Stimulated activated CD4-positive, alpha-beta T cell treated with anti-CD3 and anti-CD28 coated beads, TNF-alpha, amount 100 ng/mL, for 48 hours (primary cell): ENCODE data around the gene OPN3.

Experiments
- DNase-seq, 3 donors: peaks; one replicate each; pipeline ENCODE4 v3.0.0-alpha.2; 2020; ENCODE audit warnings: low read depth in 3 of 3

OPN3 gene

DNA sequence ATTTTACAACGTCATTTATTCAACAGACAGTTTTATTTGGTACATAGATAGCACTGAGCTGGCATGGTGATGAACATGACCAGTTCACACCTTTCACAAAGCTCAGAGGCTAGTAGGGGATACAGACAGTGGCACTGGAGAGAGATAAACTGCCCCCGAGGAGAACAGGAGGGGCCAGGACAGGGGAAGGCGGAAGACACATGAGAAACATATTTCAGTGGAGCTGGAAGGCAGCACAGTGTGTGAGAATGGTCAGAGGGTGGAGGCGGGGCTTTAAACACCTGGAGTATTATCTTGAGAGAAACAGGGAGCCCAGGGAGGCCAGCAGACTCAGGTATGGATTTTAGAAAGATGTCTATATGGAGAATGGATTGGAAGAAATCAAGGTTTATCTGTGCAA, 49.5 kb downstream of the OPN3 start:
- no peak for DNase-seq

DNA sequence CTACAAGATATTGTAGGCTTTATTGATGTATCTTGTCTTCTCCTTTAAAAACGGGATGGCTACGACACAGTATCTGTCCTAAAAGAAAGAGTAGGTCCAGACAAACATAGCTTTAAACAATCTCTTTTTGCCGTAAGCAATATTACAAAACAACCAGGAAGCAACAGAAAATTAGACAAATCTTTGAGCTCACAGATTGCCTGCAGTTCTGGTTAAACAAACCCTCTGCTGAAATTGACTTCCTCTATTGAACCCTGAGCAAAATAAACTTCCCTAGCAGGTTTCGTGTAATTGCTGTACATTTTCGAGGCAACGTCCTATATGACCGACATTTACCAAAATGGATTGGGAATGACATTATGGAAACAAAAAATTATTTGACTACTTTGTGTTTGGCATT, 50.6 kb downstream of the OPN3 start:
- no peak for DNase-seq

DNA sequence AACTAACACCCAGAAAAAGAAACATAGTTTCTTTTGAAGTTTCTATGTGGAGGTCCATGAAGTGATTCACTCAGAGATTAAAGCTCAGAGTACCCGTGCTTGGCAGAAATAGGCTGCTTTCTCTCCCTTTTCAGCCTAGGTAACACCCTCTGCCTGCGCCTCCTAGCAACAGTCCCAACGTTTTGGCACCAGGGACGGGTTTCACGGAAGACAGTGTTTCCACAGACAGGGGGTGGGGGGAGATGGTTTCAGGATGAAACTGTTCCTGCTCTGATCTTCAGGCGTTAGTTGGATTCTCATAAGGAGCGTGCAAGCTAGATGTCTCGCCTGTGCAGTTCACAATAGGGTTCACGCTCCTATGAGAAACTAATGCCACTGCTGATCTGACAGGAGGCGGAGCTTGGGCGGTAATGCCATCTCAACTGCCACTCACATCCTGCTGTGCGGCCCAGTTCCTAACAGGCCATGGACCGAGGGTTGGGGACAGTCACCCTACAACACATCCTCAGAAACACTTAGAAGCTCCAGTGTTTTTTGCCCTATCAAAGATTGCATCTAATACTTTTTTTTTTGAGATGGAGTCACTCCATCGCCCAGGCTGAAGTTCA, 53.2 kb downstream of the OPN3 start:
- DNase-seq, result no peak

DNA sequence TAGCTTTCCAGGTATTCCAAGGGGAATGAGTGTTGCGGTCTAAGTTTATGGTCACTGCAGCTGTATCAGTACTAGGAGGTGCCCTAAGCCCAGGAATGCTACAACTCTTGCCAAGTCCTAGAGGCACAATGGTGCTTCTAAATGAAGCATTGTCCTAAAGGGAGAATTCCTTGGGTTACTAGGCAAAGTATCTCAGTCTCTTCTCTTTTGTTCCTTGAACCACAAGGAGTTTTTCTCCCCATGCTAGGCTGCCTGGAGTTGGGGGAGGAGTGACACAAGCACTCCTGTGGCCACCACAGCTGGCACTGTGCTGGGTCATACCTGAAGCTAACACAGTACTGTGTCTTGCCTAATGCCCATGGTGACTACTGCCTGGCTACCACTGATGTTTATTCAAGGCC, 57.2 kb downstream of the OPN3 start:
- no peak for DNase-seq

DNA sequence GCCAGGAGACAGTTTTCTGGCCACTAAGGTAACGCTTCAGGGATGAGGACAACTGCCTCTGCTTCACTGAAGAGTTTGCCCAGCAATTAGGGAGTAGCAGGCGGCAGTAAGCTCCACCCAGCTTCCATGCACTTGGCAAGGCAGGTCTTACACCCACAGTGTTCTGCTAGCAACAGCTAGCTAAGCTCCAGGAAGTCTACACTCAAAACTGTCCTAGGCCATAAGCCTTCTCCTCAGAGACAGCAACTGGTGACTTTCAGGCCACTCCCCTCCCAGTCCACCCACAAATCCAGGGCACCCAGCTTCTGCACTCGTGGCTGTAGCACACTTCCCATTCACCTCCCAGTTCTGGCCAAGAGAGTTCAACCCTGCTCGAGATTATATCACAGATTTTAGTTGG, 60.7 kb downstream of the OPN3 start:
- DNase-seq, result no peak

DNA sequence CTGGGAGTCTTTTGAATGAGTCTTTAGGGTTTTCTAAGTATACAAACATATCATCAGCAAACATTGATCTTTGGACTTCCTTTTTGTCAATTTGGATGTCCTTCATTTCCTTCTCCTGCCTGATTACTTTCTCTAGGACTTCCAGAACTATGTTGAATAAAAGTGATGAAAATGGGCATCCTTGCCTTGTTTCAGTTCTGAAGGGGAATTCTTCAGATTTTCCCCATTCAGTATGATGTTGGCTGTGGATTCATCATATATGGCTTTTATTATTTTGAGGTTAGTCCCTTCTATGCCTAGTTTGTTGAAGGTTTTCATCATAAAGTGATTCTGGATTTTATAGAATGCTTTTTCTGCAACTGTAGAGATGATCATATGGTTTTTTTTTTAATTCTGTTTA, 66.0 kb downstream of the OPN3 start:
- DNase-seq, result no peak

DNA sequence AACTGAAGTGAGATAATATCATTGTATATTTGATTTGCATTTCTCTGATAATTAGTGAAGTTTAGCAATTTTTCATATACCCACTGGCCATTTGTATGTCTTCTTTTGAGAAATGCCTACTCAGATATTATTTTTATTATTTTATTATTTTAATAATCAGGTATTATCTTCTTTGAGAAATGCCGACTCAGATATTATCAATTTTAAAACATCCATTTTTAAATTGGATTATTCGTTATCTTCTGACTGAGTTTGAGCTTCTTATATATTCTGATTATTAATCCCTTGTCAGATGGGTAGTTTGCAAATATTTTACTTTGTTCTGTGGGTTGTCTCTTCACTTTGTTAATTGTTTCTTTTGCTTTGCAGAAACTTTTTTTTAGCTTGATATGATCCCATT, 70.3 kb downstream of the OPN3 start:
- DNase-seq, result no peak

DNA sequence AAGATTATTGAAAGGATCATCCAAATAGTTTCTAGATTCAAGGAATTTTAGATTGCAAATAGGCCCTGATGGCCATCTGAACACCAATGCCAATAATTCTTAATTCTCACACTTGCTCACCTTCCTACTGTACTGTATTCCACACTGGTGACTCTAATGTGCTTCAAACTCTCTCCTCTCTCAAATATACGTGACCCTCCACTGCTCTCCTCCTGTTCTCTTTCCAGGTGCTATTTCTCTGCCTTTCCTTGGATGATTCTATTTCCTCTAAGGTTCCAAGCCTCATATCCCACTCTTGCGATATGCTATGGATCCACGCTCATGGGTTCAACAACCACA, 79.4 kb downstream of the OPN3 start:
- DNase-seq, result no peak

DNA sequence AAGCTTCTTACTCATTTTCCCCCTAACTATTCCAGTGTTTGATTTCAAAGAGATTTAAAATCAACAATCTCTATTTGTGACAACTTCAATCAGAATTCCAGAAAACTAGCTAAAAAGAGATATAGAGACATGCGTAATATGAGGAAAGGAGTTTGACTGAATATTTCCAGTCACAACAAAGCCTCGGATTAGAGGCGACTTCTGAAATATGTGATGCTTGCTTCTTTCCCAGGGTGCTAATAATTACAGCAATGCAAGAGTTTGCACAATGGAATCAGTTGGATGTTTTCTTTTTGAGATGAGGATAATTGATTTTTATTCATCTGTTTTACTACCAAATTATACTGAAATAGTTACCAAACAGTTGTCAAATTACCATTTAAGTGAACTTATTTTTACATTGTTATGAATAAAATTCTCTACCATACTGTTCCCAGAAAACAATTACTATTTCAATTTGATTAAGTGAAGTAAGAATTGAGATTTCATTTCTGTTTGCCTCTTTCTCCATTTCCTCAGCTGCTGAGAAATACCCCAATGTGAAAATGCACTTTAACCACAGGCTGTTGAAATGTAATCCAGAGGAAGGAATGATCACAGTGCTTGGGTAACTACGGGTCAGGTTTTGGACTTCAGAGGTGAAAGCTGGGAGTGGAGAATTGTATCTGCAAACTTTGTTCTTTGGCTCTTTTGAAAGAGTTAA, 79.9 kb downstream of the OPN3 start:
- DNase-seq, result no peak

DNA sequence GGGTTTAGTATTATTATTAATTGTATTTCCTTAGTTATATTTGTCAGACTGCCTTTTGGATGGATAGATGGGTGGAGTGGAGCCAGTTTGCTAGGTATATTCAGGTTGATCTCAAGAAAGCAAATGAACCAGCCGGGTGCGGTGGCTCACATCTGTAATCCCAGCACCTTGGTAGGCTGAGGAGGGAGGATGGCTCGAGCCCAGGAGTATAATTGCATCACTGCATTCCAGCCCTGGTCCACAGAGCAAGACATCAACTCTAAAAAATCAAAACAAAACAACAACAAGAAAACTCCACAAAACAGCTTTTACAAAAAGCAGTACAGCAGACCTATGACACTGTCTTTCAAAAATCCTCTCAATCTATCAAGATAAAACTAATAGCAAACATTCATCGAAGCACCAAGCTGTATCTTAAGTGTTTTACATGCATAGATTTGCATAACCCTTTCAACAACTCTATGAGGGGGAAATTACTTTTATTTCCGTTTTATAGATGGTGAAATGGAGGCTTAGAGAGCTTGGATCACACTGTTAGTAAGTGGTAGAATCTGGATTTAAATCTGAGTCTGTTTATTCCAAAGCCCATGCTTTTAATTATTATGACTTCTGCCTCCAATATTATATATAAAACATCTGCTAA, 82.5 kb downstream of the OPN3 start:
- no peak for DNase-seq

DNA sequence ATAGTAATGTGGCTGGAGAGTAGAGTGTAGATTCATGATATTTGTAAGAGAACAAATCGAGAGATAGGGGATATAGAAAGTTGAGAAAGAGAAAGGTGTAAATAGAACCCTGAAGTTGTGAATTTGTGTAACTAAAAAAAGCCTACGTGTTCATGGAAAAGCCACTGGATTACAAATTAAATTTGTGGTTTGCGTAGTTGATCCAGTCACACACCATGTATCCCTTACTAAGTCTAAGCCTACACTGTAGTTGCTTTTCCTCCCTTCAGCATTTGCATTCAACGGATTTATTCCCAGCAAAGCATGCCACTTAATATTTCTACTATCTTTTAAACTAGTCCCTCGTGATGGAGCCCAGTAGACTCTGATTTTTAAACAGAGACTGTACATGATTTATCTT, 83.1 kb downstream of the OPN3 start:
- DNase-seq, result no peak

DNA sequence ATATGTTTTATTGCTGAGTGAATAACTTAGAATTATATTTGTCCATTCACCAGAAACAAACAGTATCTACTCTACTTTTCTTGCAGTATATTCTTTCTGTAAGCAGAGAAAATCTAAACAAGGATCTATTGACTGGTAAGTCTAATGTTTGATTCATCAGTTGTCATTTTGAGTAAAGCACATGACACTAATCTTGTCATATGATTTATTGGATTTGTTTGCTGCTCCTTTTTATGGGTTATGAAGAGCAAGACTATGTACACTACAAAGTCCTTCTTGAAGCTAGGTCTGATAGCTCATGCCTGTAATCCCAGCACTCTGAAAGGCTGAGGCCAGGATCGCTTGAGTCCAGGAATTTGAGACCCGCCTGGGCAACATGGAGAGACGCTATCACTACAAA, 84.6 kb downstream of the OPN3 start:
- no peak for DNase-seq

DNA sequence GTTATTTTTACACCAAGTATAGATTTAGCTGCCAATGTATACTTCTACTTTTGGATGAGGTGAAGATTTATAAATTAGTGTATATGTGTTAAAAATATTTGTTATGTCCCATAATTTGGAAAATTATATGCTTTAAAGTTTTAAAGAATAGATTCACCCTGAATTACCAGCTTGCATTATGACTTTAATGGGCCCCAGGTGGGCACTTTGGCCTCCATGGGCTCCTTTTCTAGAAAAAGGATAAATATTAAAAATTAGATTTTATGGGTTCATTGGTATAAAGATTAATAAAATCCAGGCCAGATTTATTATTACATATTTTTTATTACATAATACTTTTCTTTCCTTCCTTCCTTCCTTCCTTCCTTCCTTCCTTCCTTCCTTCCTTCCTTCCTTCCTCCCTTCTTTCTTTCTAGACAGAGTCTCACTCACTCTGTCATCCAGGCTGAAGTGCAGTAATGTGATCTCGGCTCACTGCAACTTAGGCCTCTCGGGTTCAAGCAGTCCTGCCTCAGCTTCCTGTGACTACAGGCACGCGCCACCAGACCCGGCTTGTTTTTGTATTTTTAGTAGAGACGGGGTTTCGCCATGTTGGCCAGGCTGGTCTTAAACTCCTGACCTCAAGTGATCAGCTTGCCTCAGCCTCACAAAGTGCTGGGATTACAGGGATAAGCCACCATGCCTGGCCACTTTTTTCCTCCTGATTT, 86.1 kb downstream of the OPN3 start:
- no peak for DNase-seq

DNA sequence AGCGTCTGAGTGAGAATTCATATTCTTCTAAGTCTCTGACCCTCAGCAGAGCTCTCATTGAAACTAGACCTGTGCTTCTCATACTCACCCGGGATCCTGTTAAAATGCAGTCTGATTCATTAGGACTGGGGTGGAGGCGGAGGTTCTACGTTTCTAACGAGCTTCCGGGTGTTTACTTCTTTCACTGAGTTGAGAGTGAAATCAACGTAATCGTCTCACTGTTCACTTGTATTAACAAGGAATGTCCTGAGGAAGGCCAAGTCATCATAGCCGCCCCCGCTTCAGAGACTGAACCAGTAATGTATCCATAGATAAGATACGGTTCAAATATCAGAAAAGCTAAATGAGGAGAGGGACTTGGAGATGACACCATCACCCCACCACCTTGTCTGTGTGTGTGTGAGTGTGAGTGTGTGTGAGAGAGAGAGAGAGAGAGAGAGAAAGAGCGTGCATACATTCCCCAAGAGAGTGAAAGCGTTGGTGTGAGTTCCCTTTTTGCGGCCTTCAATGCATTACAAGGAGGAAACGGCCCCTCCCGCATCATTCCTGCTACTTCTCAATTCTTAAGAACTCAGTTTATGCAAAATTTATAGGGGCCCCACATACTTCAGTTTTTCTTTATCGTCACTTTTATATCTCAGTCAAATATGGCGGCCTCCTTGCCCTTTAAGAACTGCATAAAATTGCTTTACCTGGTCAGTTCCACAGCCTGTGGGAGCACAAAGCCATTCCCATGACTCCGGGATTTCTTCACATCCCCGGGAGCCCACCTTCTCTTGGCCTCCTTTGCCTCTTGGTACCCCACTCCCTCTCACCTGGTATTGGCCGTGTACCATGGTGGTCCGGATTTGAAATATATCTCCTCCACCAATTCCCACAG, 88.2 kb downstream of the OPN3 start:
- peak; percentile 14 to 63 (median 27) for DNase-seq

DNA sequence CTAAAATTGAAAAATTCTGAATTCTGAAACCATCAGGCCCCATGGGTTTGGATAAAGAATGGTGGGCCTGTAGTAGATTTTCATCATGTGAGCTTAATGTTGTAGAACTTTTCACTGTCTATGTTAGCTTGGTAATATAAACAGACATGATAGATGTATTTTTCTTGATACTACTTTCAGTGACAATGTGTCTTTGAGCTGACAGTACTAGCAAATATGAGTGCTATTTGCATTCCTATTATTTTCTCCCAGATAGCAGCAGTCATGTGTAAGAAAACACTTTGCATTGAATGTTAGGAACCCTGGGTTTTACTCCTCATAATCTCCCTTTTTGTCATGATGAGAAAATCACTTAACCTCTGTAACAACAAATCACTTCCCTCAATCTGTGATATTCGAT, 89.9 kb downstream of the OPN3 start:
- no peak for DNase-seq

DNA sequence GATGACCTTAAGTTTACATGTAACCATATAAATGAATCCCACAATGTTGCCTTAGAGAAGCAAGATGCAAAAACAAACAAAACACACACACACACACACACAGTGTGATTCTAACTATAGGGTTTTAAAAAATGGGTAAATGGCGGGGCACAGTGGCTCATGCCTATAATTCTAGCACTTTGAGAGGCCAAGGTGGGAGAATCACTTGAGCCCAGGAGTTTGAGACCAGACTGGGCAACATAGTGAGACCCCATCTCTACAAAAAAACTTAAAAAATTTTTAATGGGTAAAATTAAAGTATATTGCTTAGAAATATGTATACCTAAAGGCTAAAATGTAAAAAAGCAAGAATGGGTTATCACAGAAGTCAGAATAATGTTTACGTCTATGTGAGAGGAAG, 92.2 kb downstream of the OPN3 start:
- no peak for DNase-seq
